ENCODE data around the gene LDHB.
"Not testable (repeated sequence)": the region's sequence is repeated elsewhere in the genome, so short reads cannot be mapped to it uniquely, and the experiment has no call there.

Gene LDHB

DNA sequence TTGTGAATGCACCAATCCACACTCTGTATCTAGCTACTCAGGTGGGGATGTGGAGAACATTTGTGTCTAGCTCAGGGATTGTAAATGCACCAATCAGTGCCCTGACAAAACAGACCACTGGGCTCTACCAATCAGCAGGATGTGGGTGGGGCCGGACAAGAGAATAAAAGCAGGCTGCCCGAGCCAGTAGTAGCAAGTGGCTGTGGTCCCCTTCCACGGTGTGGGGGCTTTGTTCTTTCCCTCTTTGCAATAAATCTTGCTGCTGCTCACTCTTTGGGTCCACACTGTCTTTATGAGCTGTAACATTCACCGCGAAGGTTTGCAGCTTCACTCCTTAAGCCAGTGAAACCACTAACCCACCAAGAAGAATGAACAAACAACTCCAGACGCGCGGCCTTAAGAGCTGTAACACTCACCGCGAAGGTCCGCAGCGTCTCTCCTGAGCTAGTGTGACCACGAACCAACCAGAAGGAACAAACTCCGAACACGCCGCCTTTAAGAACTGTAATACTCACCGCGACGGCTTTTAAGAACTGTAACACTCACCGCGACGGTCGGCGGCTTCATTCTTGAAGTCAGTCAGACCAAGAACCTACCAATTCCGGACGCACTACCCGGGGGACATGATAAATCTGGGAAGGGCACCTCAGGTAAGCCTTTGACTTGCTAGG, 4.6 kb upstream of the LDHB start:
- FAIRE-seq (no peak), DNase-seq (ENCODE audit: insufficient read length, low spot score) (no peak)

DNA sequence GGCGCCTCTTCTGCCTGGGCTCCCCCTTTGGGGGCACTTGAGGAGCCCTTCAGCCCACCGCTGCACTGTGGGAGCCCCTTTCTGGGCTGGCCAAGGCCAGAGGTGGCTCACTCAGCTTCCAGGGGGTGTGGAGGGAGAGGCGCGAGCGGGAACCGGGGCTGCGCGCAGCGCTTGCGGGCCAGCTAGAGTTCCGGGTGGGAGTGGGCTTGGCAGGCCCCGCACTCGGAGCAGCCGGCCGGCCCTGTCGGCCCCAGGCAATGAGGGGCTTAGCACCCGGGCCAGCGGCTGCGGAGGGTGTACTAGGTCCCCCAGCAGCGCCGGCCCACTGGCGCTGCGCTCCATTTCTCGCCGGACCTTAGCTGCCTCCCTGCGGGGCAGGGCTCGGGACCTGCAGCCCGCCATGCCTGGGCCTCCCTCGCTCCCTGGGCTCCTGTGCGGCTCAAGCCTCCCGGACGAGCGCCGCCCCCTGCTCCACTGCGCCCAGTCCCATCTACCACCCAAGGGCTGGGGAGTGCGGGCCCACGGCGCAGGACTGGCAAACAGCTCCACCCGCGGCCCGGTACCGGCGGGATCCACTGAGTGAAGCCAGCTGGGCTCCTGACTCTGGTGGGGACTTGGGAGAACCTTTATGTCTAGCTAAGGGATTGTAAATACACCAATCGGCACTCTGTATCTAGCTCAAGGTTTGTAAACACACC, 3.9 kb upstream of the LDHB start:
- FAIRE-seq; DNase-seq (ENCODE audit: insufficient read length, low spot score): not testable (repeated sequence)

DNA sequence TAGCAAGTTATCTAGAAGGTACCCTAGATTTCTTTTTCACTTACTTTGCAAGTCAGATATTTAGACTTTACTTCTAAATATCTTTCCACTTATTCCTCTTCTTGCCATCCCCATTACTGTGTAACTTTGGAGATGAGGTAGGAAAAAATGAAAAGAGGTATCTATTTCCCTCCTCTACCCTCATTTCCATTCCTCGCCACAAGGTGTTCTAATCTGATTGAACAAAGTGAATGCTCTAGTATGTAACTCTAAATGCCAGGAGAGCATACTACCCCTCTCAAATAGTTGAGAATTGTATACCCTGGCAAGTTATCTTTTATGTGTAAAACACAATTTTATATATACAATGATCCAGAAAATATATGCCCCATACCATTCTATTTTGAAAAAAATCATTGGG, 1.7 kb upstream of the LDHB start:
- DNase-seq (ENCODE audit: insufficient read length, low spot score) = no peak
- no peak for FAIRE-seq

DNA sequence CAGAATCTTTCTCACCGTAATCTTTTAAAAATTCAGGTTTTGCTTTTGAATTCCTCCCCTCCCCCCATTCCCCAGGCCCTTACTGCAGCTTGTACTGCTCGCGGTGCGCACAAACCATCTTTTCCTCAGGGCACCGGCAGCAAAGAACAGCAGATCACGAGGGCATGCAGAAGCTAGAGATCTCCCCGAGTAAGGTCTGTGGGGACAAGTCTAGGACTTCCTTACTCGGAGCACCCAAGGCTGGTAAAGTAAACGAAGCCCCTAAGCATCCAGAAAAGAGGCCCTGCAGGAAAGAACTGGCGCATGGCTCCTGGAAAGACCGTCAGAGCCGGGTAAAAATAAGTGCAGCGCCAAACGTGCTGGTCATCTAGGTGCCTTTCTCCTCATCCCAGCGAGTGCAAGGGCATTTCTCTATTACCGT, 727 bp downstream of the LDHB start:
- DNase-seq (ENCODE audit: insufficient read length, low spot score) = no peak
- no peak for FAIRE-seq

DNA sequence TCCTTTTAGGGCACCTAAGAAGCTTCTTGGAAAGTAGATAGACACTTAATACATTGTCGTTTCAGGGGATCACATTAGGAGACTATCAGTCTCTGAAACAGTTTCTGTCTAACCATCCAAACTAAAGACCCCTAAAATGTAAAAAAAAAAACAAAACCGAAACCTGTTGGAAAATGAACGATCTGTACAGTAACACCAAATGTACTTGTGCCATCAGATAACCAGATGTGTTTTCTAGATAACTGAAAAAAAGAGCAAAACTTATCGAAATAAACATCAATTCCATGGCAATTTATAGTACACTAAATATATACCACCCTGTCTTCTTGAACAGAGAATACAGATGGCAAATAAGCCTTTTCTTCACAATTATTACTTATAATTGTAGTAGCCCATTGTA, 2.1 kb downstream of the LDHB start:
- FAIRE-seq (peak; percentile 72), DNase-seq (ENCODE audit: insufficient read length, low spot score) (no peak)

DNA sequence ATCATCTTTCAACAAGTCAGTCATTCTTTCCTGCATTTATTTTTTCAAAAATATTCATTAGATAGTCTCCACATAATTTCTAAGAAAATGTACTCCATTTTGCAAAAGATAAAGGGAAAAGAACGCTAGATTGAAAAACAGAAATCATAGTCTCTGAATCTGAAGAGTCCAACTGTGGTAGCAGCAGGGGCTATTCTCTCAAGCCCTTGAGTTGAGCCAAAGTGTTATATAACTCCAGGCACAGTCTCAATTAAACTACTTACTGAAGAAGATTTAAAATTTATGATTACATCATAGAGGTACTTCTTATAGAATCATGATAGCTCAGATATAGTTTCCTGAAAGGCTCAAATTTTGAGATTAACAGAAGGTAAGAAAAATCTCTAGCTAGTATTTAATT, 5.8 kb downstream of the LDHB start:
- FAIRE-seq (no peak), DNase-seq (ENCODE audit: insufficient read length, low spot score) (no peak)

DNA sequence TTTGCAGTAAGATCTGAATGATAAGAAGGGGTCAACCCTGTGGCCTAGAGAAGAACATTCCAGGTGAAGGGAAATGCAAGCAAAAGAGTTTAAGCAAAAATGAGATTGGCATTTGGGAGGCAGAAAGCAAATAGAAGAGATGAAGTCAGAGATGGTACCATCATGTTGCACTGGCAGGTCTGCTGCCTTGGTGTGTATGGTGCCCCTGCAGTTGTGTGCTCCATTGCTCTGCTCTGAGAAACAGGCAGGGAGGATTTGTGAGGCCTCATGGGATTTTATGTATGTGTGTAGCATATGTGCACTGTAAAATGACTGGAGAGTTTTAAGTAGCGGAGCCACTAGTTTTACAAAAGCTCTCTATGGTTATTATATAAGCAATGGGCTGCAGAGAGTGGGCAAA, 6.6 kb downstream of the LDHB start:
- no peak for FAIRE-seq
- DNase-seq (ENCODE audit: insufficient read length, low spot score) = no peak

DNA sequence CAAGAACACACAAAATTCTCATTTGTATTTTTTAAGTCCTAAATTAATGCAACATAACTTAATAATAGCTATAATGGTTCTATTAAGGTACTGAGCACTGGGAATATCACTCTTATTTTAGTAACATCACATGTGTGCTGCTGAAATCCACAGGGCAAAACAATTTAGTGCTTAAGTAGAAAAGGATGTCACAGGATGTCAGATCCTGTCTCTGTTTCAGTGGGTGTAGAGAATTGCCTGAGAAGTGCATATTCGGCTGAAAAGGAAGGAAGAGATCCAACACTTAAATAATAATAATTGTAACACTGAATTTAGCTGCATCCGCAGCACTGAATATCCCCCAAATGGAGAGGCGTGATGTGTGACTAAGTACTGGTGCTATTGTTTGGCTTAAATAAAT, 8.6 kb downstream of the LDHB start:
- no peak for FAIRE-seq
- no peak for DNase-seq (ENCODE audit: insufficient read length, low spot score)

DNA sequence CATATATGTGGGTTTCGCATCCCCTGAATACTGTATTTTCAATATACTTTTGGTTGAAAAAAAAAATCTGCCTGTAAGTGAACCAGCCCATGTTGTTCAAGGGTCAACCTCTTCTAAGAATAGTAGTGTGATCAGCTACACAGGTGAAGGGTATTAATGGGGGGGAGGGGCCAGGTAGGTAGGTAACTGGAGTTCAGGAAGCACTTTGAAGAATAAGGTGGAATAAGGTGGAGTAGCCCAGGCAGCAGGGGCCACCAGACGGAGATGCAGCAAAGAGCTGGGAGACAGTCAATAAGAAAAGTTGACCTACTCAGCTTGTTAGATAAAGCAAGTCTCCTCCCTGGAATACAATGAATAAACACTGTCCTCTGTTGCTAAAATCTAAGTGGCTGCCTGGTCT, 9.3 kb downstream of the LDHB start:
- no peak for FAIRE-seq
- DNase-seq (ENCODE audit: insufficient read length, low spot score) = no peak

DNA sequence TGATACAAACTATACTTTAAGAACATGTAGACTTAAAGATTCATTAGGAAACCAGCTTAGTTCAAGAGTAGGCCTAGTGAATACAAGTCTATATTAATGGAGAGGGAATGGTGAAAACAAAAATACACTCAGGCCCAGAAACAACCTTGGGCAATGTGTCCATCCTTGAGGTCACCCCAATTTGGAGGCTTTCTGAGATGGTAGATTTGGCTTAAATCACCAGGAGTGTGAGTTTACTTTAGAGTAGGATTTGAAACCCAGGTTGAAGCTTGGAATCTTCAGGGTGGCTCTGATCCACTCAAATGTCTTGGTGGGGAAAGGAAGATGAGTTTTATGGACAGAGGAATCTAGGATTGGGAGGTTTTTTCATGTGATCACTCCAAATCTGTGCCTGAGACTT, 10.5 kb downstream of the LDHB start:
- no peak for FAIRE-seq
- DNase-seq (ENCODE audit: insufficient read length, low spot score) = no peak

DNA sequence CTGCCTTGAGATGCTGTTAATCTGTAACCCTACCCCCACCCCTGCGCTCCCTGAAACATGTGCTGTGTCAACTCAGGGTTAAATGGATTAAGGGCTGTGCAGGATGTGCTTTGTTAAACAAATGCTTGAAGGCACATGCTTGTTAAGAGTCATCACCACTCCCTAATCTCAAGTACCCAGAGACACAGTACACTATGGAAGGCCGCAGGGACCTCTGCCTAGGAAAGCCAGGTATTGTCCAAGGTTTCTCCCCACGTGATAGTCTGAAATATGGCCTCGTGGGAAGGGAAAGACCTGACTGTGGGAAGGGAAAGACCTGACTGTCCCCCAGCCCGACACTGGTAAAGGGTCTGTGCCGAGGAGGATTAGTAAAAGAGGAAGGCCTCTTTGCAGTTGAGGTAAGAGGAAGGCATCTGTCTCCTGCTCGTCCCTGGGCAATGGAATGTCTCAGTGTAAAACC, 12.6 kb downstream of the LDHB start:
- DNase-seq (ENCODE audit: insufficient read length, low spot score); FAIRE-seq: not testable (repeated sequence)

DNA sequence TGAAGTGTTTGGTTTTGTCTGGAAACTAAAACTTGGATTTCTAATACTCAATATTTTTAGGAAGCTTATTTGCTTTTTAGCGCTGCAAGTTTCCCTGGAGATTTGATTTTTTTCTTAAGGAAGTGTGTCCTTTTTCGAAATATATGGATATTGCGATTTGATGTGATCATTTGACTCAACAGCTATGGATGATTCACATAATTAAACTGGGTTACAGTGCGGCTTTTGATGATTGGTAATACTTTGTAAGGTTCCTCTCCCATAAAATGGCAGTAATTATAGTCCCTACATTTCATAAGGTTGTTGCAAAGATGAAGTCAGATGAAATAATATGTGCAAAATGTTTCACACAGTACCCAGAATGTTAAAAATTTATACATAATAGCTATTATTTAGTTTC, 13.1 kb downstream of the LDHB start:
- DNase-seq (ENCODE audit: insufficient read length, low spot score) (no peak), FAIRE-seq (no peak)

DNA sequence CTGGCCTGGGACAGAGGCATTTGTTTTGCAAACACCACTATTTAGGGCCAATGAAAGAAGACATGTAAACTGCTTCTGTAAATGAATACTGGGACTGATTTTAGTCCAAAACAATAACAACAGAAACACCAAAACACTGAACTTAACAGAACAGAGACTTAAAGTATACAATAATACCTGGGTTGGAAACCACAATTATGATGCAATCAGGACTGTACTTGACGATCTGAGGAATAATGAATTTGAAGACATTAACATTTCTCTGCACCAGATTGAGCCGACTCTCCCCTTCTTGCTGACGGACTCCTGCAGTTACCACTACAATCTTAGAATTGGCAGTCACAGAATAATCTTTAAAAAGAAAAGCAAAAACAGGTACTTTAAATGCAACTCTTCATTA, 13.9 kb downstream of the LDHB start:
- FAIRE-seq (no peak), DNase-seq (ENCODE audit: insufficient read length, low spot score) (no peak)

DNA sequence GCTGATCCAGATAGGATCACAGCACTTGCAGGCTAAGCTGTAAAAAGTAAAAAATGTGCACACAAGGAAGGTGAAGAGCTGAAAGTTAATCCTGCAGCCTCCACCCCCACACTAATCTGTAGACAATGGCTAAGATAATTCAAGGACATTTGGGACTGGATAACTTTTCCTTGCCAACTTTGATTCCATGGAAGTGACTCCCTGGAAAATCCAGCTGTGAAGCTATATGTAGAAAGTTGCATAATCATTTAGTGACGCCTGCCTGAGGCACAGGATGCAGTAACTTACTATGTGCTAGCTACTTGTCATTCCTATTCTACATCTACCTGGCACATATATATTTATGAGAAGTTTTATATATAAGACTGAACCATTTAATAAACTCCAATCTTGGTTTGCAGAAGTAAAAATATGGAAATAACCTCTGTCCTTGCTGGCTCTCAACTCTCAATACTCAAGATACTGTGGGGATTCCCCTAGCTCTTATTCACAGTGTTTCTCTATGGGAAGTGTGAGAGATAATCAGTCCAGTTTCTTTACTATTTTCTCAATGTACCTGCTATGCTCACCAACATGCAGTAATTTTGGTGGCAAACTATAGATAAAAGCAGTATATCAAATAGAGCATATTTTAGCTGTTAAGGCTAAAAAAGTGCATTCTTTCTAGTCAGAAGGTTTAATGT, 14.8 kb downstream of the LDHB start:
- DNase-seq (ENCODE audit: insufficient read length, low spot score) (no peak), FAIRE-seq (peak; percentile 76)

DNA sequence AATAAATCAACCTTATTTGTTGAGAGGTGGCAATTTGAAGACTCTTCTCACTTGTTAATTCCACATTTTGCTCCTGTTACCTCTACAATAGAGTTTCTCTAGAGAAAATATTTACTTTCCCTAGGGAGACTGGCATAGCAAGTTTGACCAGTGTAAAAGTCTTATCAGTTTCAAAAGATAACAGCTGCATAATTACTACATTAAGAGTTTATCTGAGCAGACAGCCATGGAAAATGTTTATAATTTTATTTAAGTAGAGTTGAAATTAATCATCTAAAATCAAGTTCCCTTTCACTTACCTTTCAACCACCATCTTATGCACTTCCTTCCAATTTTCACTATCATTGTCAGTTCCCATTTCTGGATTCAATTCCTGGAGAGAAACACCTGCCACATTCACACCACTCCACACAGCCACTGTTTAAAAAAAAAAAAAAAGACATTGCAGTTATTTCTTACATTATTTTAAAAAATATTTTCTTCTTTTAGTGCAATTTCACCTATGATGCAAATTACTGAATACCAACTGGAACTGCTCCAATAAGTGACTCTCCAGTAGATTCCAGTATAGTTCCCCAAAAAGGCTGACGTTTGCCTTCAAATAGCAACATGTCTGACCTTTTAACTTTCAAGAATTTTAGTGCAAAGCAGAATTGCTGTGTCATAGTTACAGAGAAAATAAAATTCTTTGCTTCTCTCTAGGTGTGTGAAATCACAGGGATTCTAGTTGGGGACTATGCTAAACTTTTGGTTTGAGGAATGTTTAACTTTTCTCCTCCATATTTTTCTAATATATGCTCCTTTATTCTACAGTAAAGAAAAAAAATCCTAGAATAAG, 19.4 kb downstream of the LDHB start:
- DNase-seq (ENCODE audit: insufficient read length, low spot score) (no peak), FAIRE-seq (peak; percentile 51)

DNA sequence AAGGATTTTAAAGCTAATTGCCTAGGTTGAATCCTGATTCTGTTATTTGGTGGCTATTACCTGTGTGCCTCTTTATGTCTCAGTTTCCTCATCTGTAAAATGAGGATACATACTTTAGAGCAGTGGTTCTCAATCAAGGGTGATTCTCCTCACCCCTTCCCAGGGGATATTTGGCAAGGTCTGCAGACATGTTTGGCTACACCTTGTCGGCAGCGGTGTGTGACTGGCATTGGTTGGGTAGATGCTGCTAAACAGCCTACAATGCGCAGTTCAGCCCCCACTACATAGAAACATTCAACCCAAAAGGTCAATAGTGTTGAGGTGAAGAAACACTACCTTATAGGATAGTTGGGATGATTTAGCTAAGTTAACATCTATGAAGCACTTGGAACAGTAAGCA, 23.4 kb downstream of the LDHB start:
- DNase-seq (ENCODE audit: insufficient read length, low spot score) (no peak), FAIRE-seq (no peak)

DNA sequence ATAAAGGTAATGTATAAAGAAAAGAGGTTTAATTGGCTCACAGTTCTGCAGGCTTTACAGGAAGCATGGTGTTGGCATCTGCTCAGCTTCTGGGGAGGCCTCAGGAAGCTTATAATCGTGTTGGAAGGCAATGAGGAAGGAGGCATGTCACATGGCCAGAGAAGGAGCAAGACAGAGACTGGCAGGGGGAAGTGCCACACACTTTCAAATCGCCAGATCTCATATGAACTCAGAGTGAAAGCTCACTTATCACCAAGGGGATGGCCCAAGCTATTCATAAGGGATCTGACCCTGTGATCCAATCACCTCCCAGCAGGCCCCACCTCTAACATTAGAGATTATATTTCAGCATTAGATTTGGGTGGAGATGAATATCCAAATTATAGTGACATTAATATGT, 26.3 kb downstream of the LDHB start:
- FAIRE-seq (no peak), DNase-seq (ENCODE audit: insufficient read length, low spot score) (no peak)

DNA sequence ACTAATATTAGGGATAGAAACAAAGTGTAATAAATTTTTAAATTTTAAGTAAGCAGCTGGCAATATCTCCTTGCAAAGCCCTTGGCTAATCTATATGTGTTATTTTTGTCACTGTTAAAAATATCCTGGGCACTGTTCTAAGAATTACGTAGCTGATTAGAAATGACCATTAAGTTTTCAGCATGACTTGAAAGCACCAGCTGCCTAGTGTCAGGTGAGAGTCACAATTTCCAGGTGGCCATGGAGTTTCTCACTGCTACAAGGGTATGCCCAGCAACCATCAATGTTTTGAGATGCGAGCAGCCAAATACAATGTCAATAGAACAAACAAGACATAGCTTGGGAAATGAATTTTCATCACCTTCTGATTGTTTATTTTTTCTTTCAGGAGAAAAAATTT, 29.7 kb downstream of the LDHB start:
- FAIRE-seq = no peak

DNA sequence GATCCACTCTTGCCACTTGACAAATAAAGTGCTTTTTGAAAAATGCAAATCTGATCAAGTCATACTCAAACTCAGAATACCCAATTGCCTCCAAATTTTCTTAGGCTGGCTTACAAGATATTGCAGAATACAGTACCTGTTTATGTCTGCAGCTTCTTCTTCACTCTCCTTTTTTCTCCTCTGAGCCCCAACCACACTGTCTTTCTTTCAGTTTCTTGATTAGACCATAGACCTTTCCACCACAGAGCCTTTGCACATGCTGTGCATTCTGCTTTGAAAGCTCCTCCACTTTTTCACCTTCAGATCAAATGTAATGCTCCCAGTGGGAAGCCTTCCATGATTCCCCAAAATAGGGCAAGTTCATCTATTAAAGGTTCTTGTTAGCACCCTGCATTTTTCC, 39.1 kb downstream of the LDHB start:
- DNase-seq (ENCODE audit: insufficient read length, low spot score) (no peak), FAIRE-seq (no peak)

More for the DNA sequence above, 29.7 kb downstream of the LDHB start:
- no peak for DNase-seq (ENCODE audit: insufficient read length, low spot score)

DNA sequence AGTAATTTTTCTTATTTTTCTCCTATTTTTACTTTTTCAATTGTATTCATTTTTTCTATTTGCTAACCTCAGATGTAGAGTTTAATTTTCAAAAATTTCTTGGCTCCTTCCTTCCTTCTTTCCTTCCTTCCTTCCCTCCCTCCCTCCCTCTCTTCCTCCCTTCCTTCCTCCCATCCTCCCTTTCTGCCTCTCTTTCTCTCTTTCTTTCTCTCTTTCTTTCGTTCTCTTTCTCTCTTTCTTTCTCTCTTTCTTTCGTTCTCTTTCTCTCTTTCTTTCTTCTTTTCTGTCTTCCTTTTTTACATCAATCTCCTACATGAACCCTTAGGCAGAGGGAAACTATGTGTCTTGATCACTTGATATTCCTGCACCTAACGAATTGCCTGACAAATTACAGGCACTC, 40.6 kb downstream of the LDHB start:
- DNase-seq (ENCODE audit: insufficient read length, low spot score) = no peak
- FAIRE-seq = no peak

DNA sequence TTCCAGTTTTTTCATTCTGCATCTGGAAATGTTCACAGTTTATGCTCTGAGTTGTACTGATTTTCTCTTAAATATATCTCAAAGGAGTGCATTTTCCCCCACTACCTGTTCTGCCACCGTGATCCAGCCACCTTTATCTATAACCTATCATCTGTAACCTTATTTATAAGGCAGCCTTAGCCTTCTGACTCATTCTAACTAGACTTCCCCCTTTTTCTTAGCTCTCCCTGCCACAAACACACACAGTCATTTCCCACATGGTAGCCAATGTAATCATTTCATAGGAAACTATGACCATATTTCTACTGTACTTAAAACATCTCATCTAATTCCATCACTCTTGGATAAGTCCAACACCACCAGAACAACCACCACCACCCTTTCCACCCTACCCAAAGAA, 42.2 kb downstream of the LDHB start:
- FAIRE-seq = no peak
- DNase-seq (ENCODE audit: insufficient read length, low spot score) = no peak
